Measurements from ENCODE around the gene TRAPPC14.

TRAPPC14 gene

DNA sequence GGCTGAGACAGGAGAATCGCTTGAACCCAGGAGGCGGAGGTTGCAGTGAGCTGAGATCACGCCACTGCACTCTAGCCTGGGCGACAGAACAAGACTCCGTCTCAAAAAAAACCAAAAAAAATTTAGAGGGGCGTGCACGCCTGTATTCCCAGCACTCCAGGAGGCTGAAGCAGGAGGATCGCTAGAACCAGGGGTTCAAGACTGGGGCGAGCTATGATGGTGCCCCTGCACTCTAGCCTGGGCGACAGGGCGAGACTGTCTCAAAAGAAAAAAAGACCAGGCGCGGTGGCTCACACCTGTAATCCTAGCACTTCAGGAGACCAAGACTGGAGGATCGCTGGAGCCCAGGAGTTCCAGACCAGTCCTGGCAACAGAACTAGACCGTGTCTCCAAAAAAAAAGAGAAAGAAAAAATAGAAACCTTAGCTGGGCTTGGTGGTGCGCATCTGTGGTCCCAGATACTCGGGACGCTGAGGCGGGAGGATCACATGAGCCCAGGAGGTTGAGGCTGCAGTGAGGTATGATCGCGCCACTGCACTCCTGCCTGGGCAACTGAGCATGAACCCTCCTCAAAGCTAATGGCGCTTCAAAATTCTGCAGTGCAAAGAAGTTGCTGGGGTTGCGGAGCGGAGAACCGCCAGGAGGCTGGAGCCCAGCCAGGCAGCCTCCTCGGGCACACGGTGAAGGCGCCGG, 32.1 kb downstream of the TRAPPC14 start:
- no peak for DNase-seq (ENCODE audit: low read depth in 3 of 3)

DNA sequence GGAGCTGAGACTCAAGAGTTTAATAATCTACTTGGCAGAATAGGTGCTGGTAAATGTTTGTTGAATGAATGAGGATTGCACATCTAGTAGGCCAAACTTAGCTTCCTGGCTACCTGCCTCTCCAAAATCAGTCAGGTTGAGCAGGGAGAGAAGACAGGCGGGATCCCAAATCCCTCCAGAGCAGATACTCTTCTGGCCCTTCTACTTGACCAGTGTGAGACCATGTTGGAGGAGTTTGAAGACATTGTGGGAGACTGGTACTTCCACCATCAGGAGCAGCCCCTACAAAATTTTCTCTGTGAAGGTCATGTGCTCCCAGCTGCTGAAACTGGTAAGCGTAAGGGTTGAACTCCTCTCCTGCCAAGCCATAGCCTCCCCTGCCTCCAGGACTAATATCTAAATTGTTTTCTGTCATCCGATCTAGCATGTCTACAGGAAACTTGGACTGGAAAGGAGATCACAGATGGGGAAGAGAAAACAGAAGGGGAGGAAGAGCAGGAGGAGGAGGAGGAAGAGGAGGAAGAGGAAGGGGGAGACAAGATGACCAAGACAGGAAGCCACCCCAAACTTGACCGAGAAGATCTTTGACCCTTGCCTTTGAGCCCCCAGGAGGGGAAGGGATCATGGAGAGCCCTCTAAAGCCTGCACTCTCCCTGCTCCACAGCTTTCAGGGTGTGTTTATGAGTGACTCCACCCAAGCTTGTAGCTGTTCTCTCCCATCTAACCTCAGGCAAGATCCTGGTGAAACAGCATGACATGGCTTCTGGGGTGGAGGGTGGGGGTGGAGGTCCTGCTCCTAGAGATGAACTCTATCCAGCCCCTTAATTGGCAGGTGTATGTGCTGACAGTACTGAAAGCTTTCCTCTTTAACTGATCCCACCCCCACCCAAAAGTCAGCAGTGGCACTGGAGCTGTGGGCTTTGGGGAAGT, 34.0 kb downstream of the TRAPPC14 start:
- DNase-seq (ENCODE audit: low read depth in 3 of 3) = no peak

DNA sequence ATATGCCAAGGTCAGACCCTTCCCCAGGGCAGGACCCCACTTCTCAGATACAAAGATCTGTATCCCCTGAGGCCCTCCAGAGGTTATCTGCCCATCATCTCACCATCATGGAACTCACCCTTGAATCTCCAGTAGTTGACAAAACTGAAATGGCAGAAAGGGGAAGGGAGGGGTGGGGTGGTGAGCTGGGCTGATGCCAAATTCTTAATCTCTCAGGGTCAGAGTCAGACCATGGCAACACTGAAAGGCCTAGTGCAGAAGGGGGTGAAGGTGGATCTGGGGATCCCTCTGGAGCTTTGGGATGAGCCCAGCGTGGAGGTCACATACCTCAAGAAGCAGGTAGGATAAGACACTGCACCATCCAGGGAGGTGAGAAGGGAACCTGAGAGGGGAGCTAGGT, 36.0 kb downstream of the TRAPPC14 start:
- DNase-seq (ENCODE audit: low read depth in 3 of 3) = no peak

DNA sequence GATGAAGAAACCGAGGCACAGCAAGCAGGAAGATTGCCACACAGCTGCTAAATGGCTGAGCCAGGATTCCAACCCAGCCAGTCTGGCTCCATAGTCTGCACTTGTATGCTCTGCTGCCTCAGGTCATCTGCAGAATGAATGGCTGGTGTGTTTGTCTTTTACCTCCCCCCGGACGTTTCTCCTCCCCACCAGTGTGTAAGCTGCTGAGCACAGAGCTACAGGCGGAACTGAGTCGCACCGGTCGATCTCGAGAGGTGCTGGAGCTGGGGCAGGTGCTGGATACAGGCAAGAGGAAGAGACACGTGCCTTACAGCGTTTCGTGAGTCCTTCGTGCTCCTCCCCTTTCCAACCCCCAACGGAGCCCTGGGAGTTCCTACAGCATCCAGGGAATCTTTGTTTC, 36.5 kb downstream of the TRAPPC14 start:
- no peak for DNase-seq (ENCODE audit: low read depth in 3 of 3)

DNA sequence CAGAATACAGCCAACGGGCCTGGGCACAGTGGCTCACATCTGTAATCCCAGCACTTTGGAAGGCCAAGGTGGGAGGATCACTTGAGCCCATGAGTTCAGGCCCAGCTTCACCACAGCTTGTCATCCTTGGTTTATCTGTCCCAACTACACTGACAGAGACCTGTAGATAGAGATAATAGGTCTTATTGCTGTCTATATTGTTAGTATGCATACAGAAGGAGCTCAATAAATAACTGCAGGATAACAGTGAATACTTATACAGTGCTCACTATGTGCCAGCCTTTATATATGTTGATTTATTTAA, 37.8 kb downstream of the TRAPPC14 start:
- no peak for DNase-seq (ENCODE audit: low read depth in 3 of 3)

DNA sequence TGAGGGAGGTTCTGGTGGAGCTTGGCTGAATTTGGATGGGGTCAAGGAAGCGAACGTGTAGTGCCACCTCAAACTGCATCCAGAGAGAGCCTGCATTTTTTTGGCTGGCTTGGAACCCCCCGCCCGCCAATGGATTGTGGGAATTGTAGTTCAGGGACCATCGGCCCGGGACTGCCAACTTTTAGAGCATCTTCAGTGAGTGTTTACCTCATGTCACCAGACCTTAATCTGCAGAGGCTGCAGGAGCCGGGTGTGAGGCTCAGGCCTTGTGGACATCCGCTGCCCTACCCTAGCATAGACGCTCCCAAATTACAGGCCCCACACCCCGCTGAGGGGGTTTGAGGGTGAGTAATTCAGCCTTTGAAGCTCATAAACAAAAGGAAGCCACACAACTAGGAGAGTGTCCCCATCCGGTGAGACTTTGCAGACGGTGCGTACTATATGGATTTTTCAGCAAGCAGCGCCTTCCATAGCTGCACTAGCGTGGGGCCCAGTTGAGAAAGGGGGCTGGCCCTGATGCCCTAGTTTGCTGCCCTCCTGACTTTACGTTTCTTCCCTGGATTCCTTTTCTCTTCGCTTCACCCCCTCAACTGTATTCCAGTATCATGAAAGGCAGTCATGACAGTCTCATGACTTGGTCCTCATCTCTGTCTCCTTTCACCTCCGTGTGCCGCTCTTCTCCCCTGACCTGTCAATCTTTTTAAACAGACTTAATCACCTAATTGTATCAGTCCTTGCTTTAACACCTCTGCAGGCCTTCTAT, 38.4 kb downstream of the TRAPPC14 start:
- peak in 2 of 3 donors; percentile 56 to 60 for DNase-seq (ENCODE audit: low read depth in 3 of 3)

DNA sequence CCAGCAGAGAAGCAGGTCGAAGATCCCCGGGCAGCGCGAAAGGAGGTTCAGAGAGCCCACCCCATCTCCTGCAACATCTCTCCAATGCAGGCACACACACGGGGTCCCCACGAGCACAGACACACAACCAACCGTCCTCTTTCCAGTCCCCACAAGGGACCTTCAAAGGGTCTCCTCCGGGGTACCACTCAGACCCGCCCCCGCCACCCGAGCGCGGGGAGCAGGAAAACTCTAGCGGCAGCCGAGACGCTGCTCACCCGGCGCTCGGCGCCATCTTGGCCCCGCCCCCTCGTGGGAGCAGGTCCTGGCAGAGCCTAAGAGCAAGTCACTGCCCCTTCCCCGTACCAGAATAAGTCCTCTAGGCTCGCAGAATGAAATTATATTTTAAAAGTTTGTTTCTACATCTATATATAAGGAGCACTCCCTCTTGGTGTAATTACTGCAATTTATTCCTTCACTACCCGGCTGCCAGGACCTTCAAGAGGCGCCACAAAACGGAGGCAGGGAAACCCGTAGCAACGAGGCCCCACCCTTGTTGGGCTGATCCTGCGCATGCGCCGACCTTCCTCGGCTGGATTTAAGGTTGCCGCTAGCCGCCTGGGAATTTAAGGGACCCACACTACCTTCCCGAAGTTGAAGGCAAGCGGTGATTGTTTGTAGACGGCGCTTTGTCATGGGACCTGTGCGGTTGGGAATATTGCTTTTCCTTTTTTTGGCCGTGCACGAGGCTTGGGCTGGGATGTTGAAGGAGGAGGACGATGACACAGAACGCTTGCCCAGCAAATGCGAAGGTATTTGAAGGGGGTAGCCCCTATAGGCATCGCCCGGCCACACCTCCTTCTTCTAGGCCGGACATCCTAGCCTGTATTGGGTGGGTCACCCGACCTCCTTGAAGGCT, 39.2 kb downstream of the TRAPPC14 start, which contains the start of the genes CNPY4 and TAF6:
CNPY4 (plus strand) TSS at position 563 of the 898 bp plus-strand sequence; CDS start at position 674, 111 bp downstream.
TAF6 (minus strand) TSS at position 287 of the 898 bp plus-strand sequence. CDS start 5,149 bp downstream, outside the sequence.
- DNase-seq (ENCODE audit: low read depth in 3 of 3) = peak; percentile 89 to 91 (median 90)

DNA sequence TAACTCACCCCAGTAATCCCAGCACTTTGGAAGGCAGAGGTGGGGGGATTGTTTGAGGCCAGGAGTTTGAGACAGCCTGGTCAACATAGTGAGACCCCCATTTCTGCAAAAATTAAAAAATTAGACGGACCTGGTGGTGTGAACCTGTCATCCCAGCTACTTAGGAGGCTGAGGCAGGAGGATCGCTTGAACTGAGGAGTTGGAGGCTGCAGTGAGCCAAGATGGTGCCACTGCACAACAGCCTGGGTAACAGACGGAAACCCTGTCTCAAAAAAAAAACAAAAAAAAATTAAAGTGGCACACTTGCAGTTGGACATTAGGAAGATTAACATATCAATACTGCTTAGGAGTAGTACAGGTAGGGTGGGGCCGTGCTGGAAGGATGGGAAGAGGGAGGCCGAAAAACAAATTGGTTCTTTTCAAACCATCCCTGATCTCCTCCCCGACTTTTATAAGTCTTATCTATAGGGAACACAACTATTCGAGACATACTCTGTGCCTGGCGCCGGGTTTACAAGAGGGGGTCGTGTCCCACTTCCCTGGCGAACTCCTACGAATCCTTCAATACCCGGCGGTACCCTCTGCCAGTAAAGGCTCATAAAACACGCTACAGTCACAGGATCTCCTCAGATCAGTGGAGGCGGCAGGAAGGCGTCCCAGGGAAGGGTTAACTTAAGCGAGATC, 40.0 kb downstream of the TRAPPC14 start:
- DNase-seq (ENCODE audit: low read depth in 3 of 3) = no peak

DNA sequence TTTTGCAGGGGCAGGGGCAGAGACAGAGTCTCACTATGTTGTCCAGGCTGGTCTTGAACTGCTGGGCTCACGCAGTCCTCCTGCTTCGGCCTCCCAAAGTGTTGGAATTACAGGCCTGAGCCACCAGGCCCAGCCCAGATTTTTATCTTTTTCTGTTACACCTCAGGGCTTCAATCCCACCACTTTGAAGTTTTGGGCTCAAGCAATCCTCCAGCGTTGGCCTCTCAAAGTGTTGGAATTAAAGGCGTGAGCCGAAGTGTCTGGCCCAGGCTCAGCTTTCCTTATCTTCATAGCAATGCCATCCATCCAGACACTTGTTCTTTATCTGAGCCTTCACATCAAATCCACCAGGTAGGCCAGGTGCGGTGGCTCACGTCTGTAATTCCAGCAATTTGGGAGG, 43.5 kb downstream of the TRAPPC14 start:
- DNase-seq (ENCODE audit: low read depth in 3 of 3) = no peak

DNA sequence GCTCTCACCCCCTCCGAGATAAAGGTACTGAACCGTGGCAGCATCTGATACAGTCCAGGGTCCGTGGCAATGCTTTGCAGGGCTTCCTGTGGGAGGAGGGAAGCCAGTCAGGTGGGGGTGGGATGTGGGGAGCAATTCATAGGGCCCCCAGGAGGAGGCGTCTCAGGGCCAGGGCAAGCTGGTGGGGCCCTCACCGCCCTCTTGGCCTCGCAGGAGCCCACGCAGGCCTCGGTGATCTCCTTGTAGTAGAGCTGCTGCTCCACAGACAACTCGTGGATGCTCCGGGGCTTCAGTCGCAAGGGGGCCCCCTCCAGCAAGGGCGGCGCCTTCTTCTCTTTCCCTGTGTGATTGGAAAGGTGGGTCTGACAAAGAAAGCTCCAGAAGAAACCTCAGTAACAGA, 46.6 kb downstream of the TRAPPC14 start:
- DNase-seq (ENCODE audit: low read depth in 3 of 3) = no peak

DNA sequence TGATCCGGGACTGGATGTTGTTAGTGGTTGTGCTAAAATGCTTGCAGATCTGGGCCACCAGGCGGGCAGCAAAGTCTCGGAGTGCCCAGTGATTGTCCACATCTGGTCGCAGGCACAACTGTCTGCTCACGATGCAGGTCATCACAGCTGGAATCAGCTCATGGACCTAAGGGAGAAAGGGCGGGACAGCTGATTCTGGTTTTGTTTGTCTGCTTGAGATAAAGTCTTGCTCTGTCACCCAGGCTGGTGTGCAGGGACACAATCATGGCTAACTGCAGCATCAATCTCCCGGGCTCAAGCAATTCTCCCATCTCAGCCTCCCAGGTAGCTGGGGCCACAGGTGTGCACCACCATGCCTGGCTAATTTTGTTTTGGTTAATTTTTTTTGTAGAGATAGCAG, 47.4 kb downstream of the TRAPPC14 start:
- no peak for DNase-seq (ENCODE audit: low read depth in 3 of 3)

DNA sequence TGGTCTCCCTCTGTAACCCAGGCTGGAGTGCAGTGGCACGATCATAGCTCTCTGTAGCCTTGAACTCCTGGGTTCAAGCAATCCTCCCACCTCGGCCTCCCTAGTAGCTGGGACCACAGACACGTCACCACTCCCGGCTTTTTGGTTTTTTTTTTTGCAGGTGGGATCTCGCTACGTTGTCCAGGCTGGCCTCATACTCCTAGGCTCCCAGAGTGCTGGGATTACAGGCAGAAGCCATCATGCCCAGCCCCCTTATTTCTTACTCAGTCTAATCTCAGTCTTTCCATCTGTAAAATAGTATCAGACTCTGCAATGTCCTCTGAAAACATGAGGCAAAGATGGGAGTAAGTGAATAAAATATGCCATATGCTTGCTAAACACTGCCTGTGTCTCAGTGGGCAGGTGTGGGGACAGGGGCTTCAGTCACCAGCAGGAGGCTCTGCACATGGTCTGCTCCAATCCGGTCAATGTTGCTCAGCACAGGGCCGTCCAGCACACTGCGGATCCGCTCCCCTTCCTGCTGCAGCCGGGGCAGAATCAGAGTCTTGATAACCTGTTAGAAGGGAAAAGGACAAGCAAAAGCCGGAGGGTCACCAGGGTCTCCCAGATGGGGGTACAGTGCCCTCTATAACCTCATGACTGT, 48.9 kb downstream of the TRAPPC14 start:
- no peak for DNase-seq (ENCODE audit: low read depth in 3 of 3)

DNA sequence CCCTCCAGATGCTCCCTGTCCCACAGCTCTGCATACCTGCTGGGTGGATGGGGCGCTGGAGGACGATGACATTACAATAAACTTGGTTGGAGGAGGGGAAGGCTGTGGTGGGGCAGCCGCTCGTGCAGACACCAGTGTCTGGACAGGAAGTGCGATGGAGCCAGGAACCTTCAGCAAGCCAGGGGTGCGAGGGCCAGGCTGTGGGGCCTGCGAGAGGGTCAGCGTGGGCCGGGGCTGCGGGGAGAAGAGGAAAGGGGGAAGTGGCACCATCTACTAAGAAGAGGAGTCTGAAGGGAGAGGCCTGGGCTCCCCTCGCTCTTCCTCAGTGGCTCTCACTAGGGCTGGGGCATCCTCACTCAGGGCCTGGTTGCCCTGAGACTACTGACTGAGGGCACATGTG, 50.6 kb downstream of the TRAPPC14 start:
- no peak for DNase-seq (ENCODE audit: low read depth in 3 of 3)

DNA sequence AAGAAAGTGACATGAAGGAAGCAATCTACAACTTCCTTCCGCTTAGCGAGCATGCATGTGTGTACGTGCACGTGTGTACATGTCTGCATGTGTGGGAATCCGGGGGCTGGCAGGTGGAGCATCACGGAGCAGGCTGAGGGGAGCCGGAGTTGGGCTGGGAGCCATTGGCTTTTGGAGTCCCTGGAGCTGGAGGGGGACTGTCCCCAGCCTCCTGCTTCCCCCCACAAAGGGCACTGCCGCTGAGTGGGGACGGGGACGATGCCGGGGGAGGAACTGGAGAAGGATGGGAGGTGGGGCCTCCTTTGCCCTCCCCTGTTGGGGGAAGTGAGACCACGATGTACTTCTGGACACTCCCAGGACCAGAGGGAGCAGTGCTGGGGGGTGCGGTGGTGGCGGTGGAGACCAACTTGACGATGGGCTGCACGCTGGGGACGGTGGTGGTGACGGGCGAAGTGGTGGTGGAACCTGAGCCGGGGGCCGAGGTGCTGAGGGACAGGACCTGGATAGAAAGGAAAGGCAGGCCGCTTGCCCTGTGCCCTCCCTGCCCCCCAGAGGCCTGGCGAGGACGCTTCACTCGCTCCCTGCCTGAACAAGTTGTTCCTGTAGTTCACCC, 51.3 kb downstream of the TRAPPC14 start:
- DNase-seq (ENCODE audit: low read depth in 3 of 3) = no peak

DNA sequence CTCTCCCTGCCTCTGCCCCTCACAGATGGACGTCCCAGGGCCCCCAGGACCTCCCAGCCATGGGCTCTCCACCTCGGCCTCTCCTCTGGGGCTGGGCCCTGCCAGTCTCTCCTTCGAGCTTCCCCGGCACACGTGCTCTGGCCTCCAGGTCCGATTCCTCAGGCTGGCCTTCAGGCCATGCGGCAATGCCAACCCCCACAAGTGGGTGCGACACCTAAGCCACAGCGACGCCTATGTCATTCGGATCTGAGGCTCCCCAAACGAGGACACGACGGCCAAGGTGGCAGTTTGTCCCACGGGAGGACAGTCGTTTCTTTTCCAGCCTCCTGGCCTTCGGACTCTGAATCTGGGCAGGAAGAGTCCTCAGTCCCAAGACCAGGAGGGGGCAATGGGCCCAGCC, 51.9 kb downstream of the TRAPPC14 start:
- no peak for DNase-seq (ENCODE audit: low read depth in 3 of 3)

DNA sequence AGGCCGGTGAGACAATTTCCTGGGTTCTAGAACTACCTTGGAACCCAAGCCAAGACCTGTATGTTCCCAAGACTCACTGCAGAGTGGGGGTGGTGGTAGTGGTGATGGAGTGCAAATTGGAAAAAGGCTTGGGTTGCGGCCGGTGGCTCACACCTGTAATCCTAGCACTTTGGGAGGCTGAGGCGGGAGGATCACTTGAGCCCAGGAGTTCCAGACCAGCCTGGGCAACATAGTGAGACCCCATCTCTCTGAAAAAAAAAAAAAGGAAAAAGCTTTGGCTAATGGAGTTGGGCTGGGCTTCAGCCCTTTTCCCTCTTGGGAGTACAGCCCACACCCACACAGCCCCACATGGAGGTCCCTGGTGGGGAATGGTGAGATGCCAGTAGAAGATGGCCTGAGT, 53.0 kb downstream of the TRAPPC14 start:
- no peak for DNase-seq (ENCODE audit: low read depth in 3 of 3)

Data from stimulated activated CD4-positive, alpha-beta T cell treated with anti-CD3 and anti-CD28 coated beads, TNF-alpha, amount 100 ng/mL, for 48 hours (primary cell).